ENCODE measurements around the gene PPP1CA. TPM values are rescaled to one million over a fixed set of nuclear protein-coding genes. Genes with fewer than 3 reads are reported as not detected.
A peak's percentile ranks its signal among the peaks of the same experiment; 100 is the strongest.

The PPP1CA gene
- total RNA-seq, result 10 to 100 TPM; 49.0 to 72.8 (median 62.9) TPM
- 10 to 100 TPM; 57.7 to 68.5 TPM for polyA plus RNA-seq

DNA sequence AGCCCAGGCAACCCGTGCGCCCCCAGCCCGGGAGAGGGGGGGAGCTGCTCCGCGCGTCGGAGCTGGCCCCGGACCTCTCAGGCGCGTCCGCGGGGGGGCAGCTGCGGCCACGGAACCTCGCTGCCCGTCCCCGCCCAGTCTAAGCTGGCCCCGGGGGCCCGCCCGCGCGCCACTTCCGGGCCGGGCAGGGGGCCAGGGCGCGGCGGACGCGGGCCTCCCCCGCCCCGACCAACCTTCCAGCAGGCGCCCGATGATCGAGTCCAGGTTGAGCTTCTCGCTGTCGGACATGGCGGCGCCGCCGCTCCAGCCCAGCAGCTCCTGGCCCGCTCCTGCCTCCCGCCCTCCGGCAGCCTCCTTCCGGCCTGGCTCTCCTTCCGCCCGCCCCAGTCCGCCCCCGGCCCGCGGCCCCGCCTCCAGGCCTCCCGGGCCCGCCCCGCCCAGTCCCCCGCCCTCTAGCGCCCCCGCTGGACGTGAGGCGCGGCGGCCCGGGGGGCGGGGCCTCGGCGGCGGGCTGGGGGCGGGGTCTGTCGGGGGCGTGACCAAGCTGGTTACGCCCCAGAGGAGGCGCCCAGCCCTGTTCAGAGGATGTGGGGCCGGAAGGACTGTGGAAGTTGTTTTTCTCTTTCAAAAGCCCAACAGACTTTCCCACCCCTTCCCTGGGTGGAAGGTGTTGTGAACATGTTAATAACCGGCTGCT, at the start of gene PPP1CA:
Gene PPP1CA (minus strand): TSS at position 364 of the 697 bp plus-strand sequence. CDS start 76 bp downstream, at position 288.
- intact Hi-C loops (cut with DNase I), result no loop called here
- ATAC-seq, result peak; percentile 88 to 92 (median 91)
- FAIRE-seq, result no peak
- Histone ChIP-seq H3K27me3 (no peaks in the 10 kb centered on the region), H3K9me3 (no peaks in the 10 kb centered on the region), H3K36me3 (peaks cover 3 to 23% (median 4%) of the 10 kb centered on the region in 3 donors), H3K27ac (peak within 1 kb of the TSS; percentile 56 to 89 (median 81)), H3K4me1 (peaks cover 4 to 14% (median 7%) of the 10 kb centered on the region in 3 donors), H3K4me3 (peak within 1 kb of the TSS; percentile 83 to 98 (median 96))
- TF ChIP-seq, protein P1, sequence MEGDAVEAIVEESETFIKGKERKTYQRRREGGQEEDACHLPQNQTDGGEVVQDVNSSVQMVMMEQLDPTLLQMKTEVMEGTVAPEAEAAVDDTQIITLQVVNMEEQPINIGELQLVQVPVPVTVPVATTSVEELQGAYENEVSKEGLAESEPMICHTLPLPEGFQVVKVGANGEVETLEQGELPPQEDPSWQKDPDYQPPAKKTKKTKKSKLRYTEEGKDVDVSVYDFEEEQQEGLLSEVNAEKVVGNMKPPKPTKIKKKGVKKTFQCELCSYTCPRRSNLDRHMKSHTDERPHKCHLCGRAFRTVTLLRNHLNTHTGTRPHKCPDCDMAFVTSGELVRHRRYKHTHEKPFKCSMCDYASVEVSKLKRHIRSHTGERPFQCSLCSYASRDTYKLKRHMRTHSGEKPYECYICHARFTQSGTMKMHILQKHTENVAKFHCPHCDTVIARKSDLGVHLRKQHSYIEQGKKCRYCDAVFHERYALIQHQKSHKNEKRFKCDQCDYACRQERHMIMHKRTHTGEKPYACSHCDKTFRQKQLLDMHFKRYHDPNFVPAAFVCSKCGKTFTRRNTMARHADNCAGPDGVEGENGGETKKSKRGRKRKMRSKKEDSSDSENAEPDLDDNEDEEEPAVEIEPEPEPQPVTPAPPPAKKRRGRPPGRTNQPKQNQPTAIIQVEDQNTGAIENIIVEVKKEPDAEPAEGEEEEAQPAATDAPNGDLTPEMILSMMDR (IDR thresholded peaks at IDR 0.05), result peak in 3 of 4 donors; percentile 17 to 64 (median 49)
- DNase-seq, result peak; percentile 88 to 97 (median 94)
- WGBS, 2 donors, result 0 to 1% methylated on average over 41 to 73 of the region's 73 CpGs

DNA sequence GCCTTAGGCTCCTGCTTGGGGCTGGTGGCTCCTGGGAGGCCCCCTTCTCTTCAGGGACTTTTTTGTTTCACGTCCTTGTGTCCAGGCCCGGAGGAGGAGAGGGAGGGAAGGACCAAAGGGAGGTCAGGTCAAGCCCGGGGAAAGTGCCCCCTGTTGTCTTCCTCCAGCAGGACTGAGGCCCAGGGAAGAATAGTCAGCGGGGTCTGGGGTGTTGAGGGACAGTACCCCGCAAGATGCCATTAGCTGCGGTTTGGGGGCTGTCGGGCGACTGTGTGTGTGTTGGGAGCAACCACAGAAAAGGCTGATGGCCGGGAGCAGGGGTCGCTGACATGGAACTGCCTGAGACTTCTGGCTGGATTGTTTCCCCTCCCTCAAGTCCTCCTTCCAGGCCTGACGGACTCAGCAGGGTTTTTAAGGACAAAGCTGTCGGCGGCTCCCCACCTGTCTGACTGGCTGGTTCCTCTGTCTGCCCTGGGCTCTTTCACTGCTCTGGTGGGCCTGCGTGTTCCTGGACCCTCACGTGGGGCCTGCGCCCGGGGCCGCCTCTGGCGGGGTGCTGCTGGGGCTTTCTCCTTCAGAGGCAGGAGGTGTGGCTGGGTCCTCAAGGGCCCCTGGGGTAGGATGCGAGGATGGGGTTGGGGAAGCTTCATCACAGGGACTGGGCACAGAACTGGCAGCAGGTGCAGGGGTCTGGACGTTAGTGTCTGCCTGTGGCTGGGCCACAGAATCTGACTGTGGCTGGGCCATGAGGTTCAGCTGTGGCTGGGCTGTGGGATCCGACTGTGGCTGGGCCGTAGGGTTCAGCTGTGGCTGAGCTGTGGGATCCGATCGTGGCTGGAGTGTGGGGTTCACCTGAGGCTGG, 49.4 kb upstream of the PPP1CA start:
- no peaks in the 10 kb centered on the region for H3K9me3 ChIP-seq
- WGBS, 2 donors, result 88 to 90% methylated on average over 24 to 25 of the region's 25 CpGs
- DNase-seq (peak in 1 of 6 donors; percentile 48), FAIRE-seq (no peak), ATAC-seq (no peak)
- TF ChIP-seq, protein P1 (IDR thresholded peaks at IDR 0.05), result no peak
- H3K36me3 ChIP-seq, result no peaks in the 10 kb centered on the region
- H3K4me1 ChIP-seq, result peaks cover 0 to 2% (median 0%) of the 10 kb centered on the region in 3 donors
- no peaks in the 10 kb centered on the region for H3K27me3 ChIP-seq
- H3K4me3 ChIP-seq, result no peak overlapping the region
- no peak overlapping the region for H3K27ac ChIP-seq
- intact Hi-C loops (cut with DNase I), result no loop called here

DNA sequence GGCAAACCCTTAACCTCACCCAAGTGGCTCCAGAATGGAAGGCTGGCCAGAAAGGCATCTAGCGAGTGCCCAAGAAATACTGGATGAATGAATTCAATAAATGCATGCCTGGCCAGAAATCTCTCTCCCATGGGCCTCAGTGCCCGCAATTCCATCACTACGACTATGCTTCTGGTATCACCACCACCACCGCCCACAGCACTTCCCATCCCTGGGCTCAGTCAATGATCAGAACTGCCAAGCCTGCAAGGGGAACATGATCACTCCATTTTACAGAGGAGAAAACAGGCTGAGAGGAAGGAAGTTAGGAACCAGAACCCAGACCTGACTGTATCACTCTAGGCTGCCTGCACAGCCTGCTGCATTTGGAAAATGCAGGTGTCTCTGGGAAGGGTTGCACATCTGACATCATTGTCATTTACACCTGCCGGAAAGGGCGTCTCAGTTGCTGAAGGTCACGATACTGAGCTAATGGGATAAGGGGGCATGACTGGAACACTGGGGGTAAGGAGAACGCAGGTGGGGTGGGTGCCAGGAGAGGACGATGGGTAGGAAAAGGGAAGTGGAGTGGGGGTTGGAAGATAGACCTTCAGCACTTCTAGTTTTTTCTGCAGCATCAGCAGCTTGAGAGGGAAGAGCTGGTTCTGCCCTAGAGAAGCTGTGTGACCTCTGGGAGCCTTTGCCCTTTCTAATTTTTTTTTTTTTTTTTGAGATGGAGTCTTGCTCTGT, 47.6 kb upstream of the PPP1CA start:
- TF ChIP-seq, protein P1 (IDR thresholded peaks at IDR 0.05), result no peak
- Histone ChIP-seq H3K9me3 (no peaks in the 10 kb centered on the region), H3K4me3 (no peak overlapping the region), H3K4me1 (peaks cover 0 to 3% (median 0%) of the 10 kb centered on the region in 3 donors), H3K36me3 (no peaks in the 10 kb centered on the region), H3K27me3 (no peaks in the 10 kb centered on the region), H3K27ac (no peak overlapping the region)
- ATAC-seq, result peak in 2 of 4 donors; percentile 30 to 66
- 50 to 54% methylated on average over 9 of the region's 9 CpGs for WGBS, 2 donors
- intact Hi-C loops (cut with DNase I), result no loop called here
- no peak for DNase-seq
- no peak for FAIRE-seq

DNA sequence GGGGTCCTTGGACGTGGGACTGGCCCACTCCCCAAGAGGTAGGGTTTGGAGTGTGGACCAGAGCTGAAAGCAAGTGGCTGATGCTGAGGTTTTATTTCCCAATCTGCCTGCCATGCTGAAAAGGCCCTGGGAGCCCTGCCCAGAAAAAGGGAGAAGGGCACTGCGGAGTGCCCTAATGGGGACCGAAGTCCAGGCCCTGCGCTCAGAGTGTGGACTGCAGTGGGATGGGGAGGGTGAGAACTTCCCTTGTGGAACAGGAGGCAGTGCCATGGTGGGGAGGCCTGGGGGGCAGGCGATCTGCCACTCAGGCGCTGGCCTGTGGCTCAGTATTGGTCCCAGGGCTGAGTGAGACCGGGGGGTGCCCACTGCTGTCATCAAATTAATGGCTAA, 46.6 kb upstream of the PPP1CA start:
- no peak for ATAC-seq

More for the DNA sequence above, 46.6 kb upstream of the PPP1CA start:
- Histone ChIP-seq H3K4me3 (no peak overlapping the region), H3K27me3 (no peaks in the 10 kb centered on the region), H3K4me1 (peaks cover 0 to 5% (median 0%) of the 10 kb centered on the region in 3 donors), H3K9me3 (no peaks in the 10 kb centered on the region), H3K36me3 (no peaks in the 10 kb centered on the region), H3K27ac (no peak overlapping the region)
- TF ChIP-seq, protein P1 (IDR thresholded peaks at IDR 0.05), result no peak
- intact Hi-C loops (cut with DNase I), result no loop called here
- WGBS, 2 donors, result 92 to 95% methylated on average over 5 to 7 of the region's 7 CpGs
- no peak for FAIRE-seq
- no peak for DNase-seq

All from pancreas (tissue), 10 donors.